RWPE2 (cell line): Measurements from ENCODE around the gene PRSS50.

Experiments
- ATAC-seq: fragments of 200-7000 bp; cut with Tn5 transposase; 3 replicates; pipeline ENCODE4 v1.9.1; 2021; ENCODE audit warnings: low read depth
- DNase-seq: peaks from one replicate; pipeline ENCODE4 v3.0.0-alpha.2; 2020; ENCODE audit warnings: low spot score
- H3K27ac ChIP-seq: fragments of 450-650 bp; 2 replicates; pipeline ENCODE4 v1.5.1; 2017; ENCODE audit warnings: mild to moderate bottlenecking; ENCODE audit not compliant: poor library complexity, severe bottlenecking
- H3K27me3 ChIP-seq: fragments of 250-450 bp; sonication (Bioruptor Pico); 2 replicates; pipeline ENCODE4 v1.5.1; 2021; ENCODE audit warnings: mild to moderate bottlenecking, moderate library complexity; ENCODE audit not compliant: insufficient read depth, poor library complexity, severe bottlenecking
- H3K36me3 ChIP-seq: fragments of 250-450 bp; sonication (Bioruptor Pico); 2 replicates; pipeline ENCODE4 v1.5.1; 2020; ENCODE audit warnings: low read depth, mild to moderate bottlenecking, moderate library complexity
- H3K4me1 ChIP-seq: fragments of 250-450 bp; sonication (Bioruptor Pico); 2 replicates; pipeline ENCODE4 v1.5.1; 2021; ENCODE audit warnings: mild to moderate bottlenecking, moderate library complexity; ENCODE audit not compliant: insufficient read depth, poor library complexity, severe bottlenecking
- H3K4me3 ChIP-seq: fragments of 250-450 bp; sonication (Bioruptor Pico); 2 replicates; pipeline ENCODE4 v1.5.1; 2021; ENCODE audit warnings: mild to moderate bottlenecking, moderate library complexity; ENCODE audit not compliant: severe bottlenecking
- H3K9me3 ChIP-seq: fragments of 250-450 bp; sonication (Bioruptor Pico); 2 replicates; pipeline ENCODE4 v1.5.1; 2021; ENCODE audit warnings: mild to moderate bottlenecking, moderate library complexity; ENCODE audit not compliant: severe bottlenecking
- CTCF ChIP-seq: fragments of 450-650 bp; IDR thresholded peaks from one replicate; pipeline ENCODE4 v1.5.1; 2017; ENCODE audit warnings: mild to moderate bottlenecking, moderate library complexity; ENCODE audit not compliant: poor library complexity, severe bottlenecking

PRSS50 gene

GRCh38 chr3:46709721-46710120 is 7.9 kb downstream of the PRSS50 start:
- no peaks in the 10 kb centered on the region for H3K9me3 ChIP-seq
- H3K4me1 ChIP-seq, result peaks cover 3% of the 10 kb centered on the region
- DNase-seq, result peak; percentile 31
- TF ChIP-seq CTCF, result no peak
- no peak for ATAC-seq
- H3K27ac ChIP-seq, result no peak overlapping the region
- H3K36me3 ChIP-seq, result no peaks in the 10 kb centered on the region
- H3K27me3 ChIP-seq, result no peaks in the 10 kb centered on the region
- H3K4me3 ChIP-seq, result no peak overlapping the region

DNA sequence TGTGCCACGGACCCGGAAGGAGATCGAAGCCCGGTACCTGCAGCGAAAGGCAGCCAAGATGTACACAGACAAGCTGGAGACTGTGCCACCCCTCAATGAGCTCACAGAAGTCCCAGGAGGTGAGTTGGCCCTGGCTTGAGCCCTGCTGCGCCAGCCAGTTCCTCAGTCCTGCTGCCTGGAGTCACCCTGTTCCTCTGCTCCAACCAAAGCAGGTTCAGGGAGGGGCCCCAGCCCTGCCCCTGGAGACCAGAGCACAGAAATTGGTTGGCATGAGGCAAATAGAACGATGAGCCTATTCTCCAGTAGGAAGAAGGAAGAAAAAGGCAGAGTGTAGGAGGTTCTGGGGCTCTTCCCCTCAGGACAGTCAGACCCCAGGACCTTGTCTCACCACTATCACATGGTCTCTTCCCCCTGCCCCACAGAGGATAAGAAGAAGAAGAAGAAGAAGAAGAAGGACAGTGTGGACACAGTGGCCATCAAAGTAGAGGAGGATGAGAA is 8.5 kb downstream of the PRSS50 start:
- H3K9me3 ChIP-seq, result no peaks in the 10 kb centered on the region

DNA sequence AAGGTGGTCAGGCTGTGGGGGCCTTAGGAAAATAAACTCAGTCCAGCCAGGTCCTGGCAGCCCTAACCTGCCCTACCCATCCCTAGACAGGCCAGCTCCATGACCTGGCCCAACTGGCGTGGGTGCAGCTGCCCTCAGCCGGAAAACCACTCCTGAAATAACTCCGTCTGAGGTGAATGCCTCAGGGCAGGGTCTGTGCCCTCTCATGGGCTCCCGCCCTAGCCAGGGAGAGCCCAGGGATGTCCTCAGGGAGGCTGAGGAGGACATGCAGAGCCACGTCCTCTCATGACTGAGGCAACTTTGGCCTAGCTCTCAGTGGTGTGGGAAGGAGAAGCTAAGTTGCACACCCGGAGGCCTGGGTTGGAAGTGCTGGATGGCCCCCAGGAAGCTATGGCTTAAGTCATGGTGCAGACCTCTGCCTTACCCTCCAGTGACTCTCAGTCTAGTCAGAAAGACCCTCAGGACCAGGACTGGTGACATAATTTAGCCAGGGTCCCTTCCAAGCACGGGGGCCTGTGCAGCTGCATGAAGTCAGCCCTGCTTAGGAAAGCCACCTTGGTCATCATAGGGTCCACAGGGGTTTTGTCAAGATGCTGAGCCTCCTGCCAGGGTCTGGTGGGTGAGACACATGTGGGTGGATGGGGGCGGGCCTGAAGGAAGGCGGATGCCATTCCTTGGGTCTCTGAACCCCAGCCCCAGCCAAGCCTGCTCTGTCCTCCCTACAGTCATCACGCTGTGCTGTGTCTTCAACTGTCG is 9.1 kb downstream of the PRSS50 start:
- DNase-seq (peak; percentile 23), ATAC-seq (no peak)
- H3K4me3 ChIP-seq, result no peak overlapping the region
- H3K9me3 ChIP-seq, result no peaks in the 10 kb centered on the region
- TF ChIP-seq CTCF, result no peak
- no peaks in the 10 kb centered on the region for H3K4me1 ChIP-seq
- no peak overlapping the region for H3K27ac ChIP-seq
- no peaks in the 10 kb centered on the region for H3K27me3 ChIP-seq
- no peaks in the 10 kb centered on the region for H3K36me3 ChIP-seq

More for the DNA sequence above, 8.5 kb downstream of the PRSS50 start:
- no peak for TF ChIP-seq CTCF
- H3K27me3 ChIP-seq, result no peaks in the 10 kb centered on the region
- H3K4me1 ChIP-seq, result peaks cover 3% of the 10 kb centered on the region
- no peak overlapping the region for H3K4me3 ChIP-seq
- ATAC-seq, result no peak
- H3K27ac ChIP-seq, result no peak overlapping the region
- DNase-seq, result peak; percentile 42
- H3K36me3 ChIP-seq, result no peaks in the 10 kb centered on the region

DNA sequence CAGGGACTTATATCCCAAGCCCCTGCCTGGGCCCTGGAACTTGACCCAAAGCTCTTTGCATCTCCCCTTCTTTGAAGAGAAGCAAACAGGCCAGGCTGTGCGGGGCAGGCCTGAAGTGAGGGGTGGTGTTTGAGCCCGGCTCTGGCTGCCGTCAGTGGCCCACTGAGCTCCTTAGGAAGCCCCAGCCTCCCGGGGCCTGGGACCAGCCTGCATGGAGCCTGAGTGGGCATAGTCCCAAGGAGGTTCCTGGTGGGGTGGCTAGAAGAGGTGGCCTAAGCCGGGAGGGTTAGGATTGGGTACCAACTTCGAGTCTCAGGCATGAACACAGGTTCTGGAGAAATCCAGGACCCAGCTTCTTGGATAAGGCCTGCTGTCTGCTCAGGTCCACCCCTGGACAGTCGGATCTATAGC is 10.1 kb downstream of the PRSS50 start:
- DNase-seq, result peak; percentile 34
- TF ChIP-seq CTCF, result no peak
- H3K4me3 ChIP-seq, result no peak overlapping the region
- H3K27ac ChIP-seq, result no peak overlapping the region
- H3K4me1 ChIP-seq, result no peaks in the 10 kb centered on the region
- no peaks in the 10 kb centered on the region for H3K27me3 ChIP-seq
- no peaks in the 10 kb centered on the region for H3K36me3 ChIP-seq
- ATAC-seq, result no peak
- no peaks in the 10 kb centered on the region for H3K9me3 ChIP-seq
